ENCODE data around the gene C1orf116.

- TF ChIP-seq CTCF (conservative IDR thresholded peaks at IDR 0.05; ENCODE audit: low read length): no peak
- TF ChIP-seq EZH2phosphoT487 (IDR thresholded peaks at IDR 0.05; ENCODE audit: borderline replicate concordance): no peak
Observed at GRCh38 chr1:207020065-207020708, 12.4 kb downstream of the C1orf116 start.
